ENCODE results near the gene SPATC1L.

- TF ChIP-seq CTCF (conservative IDR thresholded peaks at IDR 0.05; ENCODE audit: low read length) (no peak), EZH2phosphoT487 (IDR thresholded peaks at IDR 0.05; ENCODE audit: borderline replicate concordance, low read depth, low read length) (no peak)
Measured at GRCh38 chr21:46183910-46184624, at the start of gene SPATC1L.

Measured in OCI-LY7 (cell line).